Adrenal gland (tissue), 5 donors: ENCODE data around the gene SLC22A5.

Source experiments
- POLR2A ChIP-seq, 2 donors: fragments of 450-650 bp; IDR thresholded peaks; one replicate each; pipeline ENCODE4 v1.6.1; 2017; ENCODE audit warnings: antibody characterized with exemption in 2 of 2, mild to moderate bottlenecking in 2 of 2, moderate library complexity in 1 of 2
- TF ChIP-seq, protein P1 (sequence below), 6 experiments: fragments of 450-650 bp in 4 of 6; fragments of 200-600 bp in 2 of 6; sonication (generic) in 1 of 6; IDR thresholded peaks; 1 replicate in 5 of 6; 2 replicates in 1 of 6; pipeline versions ENCODE4 v1.5.1 to v1.8.0; 2016 to 2021; ENCODE audit warnings: antibody characterized with exemption in 6 of 6, mild to moderate bottlenecking in 2 of 6, moderate library complexity in 1 of 6
- donor health status: DM: no; HTN: no; CAD: no.

DNA sequence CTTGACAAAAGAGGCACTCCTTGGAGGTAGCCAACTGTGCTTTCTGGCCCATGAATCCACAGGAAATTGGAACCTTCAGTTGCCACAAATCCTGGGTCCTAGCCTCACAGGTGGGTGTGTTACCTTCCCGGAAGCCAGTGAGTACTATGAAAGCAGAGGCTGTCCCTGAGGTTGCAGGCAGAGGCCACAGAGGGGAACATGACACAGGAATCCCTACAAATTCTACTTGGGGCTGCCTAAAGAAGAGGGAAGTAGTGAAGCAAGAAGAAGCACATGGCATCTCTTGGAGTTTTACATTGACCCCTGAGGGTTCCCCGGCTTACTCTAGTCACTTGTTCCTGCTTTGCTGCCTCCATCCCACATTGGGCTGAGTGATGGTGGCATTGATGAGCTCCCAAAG, 2.6 kb downstream of the SLC22A5 start:
- TF ChIP-seq, protein P1, sequence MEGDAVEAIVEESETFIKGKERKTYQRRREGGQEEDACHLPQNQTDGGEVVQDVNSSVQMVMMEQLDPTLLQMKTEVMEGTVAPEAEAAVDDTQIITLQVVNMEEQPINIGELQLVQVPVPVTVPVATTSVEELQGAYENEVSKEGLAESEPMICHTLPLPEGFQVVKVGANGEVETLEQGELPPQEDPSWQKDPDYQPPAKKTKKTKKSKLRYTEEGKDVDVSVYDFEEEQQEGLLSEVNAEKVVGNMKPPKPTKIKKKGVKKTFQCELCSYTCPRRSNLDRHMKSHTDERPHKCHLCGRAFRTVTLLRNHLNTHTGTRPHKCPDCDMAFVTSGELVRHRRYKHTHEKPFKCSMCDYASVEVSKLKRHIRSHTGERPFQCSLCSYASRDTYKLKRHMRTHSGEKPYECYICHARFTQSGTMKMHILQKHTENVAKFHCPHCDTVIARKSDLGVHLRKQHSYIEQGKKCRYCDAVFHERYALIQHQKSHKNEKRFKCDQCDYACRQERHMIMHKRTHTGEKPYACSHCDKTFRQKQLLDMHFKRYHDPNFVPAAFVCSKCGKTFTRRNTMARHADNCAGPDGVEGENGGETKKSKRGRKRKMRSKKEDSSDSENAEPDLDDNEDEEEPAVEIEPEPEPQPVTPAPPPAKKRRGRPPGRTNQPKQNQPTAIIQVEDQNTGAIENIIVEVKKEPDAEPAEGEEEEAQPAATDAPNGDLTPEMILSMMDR (IDR thresholded peaks at IDR 0.05) = no peak
- TF ChIP-seq POLR2A (IDR thresholded peaks at IDR 0.05) = no peak
